ENCODE results near the gene MAP3K5.
"Not testable (repeated sequence)": the region's sequence is repeated elsewhere in the genome, so short reads cannot be mapped to it uniquely, and the experiment has no call there.

Gene MAP3K5

DNA sequence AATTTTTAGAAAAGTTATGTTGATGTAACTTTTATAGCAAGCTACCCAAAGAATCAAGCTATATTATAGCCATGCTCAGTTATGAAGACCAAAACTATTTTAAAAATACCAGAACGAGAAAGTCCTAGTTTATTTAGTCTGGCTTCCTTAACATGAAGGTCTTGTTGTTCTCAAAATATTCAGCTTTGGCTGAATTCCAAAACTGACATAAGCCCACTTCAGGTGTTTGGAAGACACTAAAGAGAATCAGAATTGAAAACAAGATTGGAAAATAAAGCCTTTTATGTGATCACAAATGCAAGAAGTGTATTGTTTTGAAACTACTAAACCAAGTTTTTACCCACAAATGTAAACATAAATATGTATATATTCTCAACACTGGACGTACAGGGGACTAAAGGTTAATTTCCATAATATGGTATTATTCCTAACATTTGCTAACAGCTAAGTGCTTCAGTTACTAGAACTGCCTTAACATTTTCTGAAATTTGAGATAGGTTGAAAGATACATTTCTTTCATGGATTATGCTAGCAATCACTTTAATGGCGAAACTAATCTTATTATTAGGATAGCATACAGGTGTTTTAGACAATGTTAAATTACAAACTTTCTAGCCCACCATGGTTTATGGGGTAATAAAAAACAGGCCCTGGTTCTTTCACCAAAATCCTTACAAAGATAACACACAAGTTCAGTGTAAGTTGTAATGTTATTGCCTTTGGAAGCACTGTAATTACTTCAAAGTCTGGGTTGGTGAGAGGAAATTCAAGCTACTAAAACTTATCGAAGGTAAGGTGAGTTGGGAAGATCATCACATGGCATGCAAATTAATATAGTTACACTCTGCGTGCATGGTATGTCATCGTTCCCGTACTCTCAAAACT lies 1.6 kb downstream of the MAP3K5 start:
- no peak for DNase-seq

DNA sequence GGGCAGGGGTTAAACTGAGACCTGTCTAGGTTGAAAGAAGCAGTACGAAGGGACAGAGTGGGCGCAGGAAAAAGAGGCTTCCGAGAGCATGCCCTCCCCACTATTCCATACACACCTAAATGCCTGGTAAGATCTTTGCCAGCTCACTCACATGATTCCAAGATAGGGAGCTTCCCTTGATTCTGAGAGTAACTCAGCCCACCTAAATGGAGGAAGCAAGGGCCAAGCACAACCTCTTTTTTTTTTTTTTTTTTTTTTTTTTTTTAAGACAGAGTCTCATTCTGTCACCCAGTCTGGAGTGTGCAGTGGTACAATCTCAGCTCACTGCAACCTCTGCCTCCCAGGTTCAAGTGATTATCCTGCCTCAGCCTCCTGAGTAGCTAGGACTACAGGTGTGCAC lies 2.8 kb downstream of the MAP3K5 start:
- not testable (repeated sequence) for DNase-seq

DNA sequence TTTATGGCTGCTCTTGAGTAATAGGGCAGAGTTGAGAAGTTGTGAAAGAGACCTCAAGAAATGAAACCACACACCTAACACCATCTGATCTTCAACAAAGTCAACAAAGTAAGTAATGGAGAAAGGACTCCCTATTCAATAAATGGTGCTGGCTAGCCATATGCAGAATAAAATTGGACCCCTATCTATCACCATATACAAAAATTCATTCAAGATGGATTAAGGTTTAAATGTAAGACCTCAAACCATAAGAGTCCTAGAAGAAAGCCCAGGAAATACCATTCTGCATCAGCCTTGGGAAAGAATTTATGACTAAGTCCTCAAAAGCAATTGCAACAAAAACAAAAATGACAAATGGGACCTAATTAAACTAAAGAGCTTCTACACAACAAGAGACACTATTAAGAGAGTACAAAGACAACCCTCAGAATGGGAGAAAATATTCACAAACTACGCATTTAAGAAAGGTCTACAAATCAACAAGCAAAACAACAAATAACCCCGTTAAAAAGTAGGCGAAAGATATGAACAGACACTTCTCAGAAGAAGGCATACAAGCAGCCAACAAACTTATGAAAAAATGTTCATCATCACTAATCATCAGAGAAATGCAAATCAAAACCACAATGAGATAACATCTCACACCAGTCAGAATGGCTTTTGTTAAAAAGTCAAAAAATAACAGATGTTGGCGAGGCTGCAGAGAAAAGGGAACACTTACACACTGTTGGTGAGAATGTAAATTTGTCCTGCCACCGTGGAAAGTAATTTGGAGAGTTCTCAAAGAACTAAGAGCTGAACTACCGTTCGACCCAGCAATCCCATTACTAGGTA lies 4.0 kb downstream of the MAP3K5 start:
- peak; percentile 2 for DNase-seq

DNA sequence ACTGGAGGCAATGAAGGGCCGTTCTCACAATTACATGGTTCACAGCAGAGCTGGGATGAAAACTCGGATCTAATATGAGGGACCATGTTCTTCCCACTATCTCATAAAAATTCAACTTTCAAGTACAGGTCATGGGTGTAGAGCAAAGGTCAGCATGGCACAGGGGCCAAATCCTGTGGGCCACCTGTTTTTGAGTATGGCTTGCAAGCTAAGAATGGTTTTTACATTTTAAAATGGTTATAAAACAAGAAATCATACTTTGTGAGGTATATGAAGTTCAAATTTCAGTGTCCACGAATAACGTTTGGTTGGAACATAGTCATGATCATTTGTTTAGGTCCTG lies 4.6 kb downstream of the MAP3K5 start:
- no peak for DNase-seq

DNA sequence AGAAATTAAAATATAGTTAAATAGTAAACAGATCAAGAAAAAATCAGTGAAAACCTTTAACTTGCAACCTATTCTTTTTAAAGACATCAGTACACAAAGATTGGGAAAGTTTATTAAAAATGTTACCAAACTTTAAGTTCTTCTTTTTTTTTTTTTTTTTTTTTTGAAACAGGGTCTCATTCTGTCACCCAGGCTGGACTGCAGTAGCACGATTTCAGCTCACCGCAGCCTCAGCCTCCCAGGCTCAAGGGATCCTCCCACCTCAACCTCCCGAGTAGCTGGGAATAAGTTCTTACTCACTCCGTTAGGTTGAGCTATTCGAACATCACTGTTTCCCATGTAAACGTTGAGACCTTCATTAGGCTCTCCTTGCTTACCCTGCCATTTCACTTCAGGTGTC lies 5.6 kb downstream of the MAP3K5 start:
- no peak for DNase-seq

DNA sequence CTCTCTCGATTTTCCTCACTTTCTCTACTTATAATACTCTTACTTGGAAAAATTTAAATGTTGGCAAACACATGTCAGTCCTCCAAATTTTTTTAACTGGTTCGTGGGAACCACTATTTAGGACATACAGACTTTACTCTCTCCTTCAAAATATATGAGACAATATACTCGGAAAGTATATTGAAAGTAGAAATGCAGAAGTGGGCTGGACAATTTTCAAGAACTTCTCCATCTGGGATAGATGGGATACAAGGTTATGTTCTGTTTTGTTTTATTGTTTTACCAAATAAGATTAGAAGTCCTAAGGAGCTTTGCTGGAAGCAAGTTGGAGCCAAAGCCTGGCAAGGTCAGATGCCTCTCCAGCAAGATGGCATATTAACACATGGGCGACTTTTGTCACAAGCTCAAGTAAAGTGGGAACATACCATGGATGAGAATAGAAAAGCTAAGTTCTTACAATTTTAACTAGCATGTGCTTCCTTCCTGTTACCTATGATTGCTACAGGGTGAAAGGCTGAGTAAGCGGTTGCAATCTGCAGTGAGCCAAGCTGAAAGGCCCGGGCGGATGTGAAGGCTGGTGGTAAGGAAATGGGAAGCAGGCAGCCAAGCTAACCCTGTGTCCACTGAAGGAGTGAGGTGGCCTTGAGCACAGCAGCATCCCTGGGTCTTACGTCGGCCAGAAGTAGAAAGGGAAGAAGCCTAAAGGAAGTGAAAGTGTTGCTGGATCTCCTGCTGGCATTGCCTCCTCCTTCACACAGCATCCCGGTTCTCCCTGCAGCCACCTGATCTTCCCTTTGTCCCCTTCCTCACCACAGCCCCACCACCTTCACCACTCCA lies 7.1 kb downstream of the MAP3K5 start:
- DNase-seq = no peak

DNA sequence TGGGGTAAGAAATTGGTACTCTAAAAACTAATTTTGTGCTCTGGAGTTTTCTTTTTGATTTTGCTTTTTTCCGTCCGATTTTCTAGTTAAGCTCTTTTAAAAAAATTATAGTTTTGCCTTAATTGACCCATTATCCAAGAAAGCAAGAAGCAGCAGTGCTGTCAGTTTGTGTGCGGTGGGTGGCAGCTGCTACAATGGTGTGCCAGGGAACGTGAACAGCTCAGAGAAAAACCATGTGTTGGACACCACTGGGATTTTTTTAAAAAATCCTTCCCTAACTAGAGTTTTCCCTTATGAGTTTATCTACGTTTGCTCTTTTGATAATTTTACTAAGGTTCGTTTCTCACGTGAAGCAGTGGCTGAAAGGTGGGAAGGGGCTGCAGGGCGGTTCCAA lies 8.0 kb downstream of the MAP3K5 start:
- DNase-seq = no peak

DNA sequence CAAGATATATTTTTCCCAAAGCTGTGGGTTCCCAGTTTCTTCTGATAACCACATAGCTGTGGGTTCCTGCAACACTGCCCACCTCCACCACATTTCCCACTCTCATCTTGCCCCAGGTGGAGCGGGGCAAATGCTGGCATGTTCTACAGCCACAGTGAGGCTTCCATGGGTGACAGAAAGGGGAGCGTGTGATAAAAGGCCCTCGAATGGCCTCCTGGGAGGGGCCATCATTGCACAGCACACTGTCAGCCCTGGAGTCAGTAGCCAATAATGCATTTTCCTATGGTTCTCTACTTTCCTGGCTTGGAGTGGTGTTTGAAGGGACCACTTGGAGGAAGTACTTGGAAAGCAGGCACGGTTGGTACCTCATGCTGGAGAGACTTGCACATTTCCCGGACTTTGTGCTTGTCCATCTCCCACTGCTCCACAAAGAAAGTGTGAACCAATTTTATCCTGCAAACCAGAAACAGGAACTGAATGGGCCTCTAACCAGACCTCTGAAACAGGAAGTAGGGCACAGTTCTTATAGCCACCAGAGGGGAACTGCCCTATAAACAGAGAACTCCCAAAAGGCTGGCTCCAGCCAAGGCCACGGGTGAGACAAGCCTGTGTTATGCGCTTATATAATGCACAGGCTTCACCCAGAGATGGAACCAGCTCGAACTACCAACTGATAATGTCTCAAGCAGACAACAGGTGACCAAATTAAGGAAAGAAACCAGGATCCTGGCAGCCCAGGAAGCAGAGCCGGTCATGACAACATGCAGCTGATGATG lies 8.6 kb downstream of the MAP3K5 start:
- no peak for DNase-seq

DNA sequence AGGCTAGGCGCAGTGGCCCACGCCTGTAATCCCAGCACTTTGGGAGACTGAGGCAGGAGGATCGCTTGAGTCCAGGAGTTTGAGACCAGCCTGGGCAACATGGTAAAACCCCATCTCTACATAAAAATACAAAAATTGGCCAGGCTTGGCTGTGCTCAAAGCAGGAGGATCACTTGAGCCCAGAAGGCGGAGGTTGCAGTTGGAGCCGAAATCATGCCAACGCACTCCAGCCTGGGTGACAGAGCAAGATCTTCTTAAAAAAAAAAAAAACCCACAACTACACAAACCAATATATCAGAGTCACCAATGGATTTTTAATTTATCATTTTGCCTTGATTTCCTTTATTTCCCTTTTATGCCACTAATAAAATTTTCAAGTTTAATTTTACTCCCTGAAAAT lies 9.3 kb downstream of the MAP3K5 start:
- DNase-seq = no peak

DNA sequence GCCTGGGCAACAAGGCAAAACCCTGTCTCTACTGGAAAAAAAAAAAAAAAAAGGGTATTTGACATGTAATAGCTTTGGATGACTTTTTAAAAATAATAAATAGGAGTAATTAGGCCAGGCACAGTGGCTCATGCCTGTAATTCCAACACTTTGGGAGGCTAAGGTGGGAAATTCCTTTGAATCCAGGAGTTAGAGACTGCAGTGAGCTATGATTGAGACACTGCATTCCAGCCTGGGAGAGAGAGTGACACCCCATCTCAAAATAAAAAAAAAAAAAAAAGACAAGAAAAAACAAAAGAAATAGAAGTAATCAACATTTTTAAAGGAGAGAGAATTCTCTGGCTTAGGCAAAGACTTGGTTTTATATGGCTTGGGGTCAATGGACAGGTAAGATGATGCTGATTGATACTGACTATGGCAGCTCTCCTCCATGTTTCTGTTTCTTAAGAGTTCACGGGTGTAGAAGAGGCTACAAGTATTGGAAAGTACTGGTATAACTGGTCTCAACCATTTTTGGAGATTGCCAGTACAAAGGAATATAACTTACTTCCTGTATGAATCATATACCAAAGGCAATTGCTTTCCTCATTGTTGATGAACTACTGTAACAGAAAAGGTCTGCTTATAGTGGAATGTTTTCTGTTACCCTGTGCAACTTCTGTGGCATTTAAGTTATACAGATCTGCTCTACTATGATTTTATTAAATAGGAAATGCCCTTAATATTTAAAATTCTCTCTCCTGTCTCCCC lies 10.1 kb downstream of the MAP3K5 start:
- no peak for DNase-seq

DNA sequence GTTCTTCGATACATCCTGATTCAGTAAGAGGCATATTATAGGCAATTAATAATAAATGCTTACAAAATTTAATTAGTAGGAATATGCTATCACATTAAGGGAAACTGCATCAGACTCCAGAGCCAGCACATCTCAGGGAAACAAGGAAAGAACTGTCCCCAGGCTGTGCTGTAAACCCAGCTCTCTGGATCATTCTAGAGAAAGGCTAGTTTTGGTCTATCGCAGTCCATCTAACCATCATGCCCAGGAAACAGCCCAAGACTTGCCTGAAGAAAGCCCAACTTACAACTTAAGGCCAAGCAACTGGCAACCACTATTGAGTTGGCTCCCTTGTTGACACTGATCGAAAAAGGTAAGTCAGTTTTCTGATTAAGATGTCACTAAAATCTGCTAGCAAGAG lies 11.3 kb downstream of the MAP3K5 start:
- no peak for DNase-seq

DNA sequence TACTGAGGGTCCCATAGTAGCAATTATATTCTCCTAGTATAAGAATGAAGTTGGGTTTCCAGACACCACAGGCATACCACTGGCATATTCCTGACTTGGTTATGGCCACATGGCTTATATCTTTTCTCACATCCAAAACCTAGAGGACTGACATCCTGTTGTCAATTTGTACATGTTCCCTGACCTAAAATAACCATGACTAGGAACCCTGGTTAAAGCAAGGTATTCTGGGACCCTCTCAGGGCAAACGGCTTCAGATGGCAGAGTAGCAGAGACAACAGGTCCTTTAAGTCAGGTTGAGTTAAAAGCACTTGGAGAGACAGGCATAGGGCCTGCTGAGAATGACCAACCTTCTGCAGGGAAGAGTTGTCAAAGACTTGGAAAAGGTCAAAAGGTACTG lies 12.6 kb downstream of the MAP3K5 start:
- no peak for DNase-seq

DNA sequence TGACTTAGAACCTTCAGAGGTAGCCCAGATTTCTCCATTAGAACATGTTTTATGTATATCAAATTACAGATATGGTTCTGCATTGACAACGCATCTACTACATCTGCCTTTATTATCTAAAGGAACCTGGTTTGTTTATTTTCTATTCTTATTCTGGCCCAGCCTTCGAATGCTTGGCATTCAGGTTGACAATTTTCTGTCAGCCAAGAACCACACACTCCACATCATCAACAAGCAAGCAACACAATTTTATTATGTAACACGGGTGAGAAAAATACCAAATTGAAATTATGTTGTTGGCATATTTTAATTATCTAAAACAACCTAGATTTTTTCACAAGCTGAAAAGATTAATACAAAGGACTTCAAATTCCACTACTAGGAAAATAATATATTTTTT lies 14.6 kb downstream of the MAP3K5 start:
- no peak for DNase-seq

DNA sequence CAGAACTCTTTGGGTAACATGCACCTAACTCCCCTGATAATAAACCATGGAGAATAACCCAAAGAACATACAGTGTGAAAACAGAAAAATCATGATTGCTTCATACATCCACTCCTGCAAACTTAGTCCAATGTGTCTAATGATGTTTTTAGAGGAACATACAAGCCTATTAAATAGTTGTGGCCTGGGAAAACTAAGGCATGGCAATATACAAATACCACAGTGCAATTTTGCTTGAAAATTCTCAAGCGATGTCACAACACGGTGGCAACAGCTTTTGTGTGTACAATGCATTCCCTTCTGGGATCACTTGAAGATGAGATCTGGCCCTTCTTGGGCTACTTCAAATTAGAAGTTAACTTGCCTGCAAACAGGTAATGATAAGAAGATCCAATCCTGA lies 16.7 kb downstream of the MAP3K5 start:
- DNase-seq = no peak

DNA sequence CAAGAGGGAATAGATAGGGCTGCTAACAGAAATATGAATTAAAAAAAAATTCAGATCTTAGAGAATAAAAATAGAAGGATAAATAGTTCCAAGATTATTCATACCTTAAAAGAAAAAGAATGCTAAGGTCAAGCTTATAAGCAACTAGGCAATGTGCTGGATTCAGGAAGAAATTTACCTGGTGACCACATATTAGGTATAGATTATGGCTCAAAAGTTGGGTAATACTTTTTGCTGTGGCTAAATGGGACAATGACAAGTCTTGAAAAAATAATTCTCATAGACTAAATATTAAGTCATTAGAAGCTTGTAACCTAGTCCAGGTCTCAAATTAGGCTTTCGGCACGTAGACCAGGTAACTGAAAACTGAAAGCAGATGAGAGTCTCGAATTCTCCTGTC lies 17.2 kb downstream of the MAP3K5 start:
- no peak for DNase-seq

DNA sequence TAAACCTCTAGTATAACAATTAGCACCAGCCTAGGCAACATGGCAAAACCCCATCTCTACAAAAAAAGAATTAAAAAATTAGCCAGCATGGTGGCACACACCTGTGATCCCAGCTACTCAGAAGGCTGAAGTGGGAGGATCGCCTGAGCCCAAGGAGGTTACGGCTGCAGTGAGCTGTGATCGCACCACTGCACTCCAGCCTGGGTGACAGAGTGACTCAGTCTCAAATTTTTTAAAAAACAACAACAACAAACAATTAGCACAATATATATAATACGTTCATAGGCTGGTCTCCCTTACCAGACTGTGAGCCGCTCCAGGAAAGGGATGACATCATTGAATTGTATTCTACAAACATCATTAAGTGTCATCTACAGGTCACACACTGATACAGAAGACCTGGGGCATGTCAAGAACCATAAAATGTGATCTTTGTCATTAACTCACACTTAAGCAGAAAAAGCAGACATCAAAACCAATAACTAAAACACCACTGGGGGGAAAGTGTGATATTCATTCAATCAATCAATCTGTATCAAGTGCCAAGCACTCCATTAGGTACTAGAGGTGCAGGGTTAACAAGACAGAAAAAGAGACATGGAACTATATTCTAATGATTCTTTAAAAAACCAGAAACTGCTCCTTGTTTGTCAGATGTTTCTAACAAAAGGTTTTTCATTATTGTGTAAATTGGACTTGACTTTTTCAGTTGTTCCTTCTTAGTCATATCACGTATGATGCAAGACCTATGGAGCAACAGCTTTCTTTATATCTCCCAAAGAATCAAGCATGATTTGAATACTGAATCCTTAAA lies 17.8 kb downstream of the MAP3K5 start:
- DNase-seq = peak; percentile 10

DNA sequence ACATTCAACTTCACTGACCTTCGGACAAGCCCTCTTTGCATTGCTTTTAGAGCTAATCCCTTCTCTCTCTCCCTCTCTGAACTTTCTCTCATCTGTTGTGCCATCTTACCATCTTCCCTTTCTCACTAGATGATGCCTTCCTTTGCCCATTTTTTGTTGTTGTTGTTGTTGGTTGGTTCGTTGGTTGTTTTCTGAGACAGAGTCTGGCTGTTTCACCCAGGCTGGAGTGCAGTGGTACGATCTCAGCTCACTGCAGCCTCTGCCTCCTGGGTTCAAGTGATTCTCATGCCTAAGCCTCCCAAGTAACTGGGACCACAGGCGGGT lies 18.8 kb downstream of the MAP3K5 start:
- no peak for DNase-seq

DNA sequence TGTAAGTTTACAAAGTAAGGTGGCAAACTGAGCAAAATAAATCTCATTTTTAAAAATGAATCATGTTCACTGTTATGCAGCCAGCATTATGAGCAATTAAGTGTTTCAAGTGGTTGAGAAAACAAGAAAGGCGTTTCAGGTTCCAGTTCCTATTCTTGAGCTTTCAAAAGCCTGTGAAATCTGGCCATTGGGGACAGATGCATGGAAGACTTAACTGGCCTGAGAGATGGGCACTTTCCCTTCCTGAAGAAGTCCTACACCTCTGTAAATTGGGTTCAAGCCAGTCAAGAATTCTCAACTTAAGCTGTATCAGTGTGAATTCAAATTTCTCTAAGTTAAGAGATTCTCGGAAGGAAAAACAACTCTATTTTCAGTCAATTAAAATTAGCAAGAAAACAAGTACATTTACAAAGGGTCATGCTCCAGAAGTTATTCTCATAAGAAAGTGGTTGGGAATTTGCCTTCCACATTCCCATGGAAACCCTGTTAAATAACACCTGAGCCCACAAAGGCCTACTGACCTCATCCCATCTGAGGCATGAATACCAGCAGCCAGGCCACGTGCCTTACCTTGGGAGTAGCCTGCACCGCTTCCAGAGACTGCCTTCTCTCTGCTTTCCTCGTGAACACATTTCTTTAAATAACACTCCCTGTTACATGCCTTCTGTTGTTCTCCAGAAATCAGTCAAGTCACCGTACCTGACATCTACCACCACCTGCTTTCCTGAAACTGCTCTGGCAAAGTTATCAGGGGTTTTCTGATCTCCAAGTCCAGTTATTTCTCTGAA lies 19.4 kb downstream of the MAP3K5 start:
- DNase-seq = no peak

DNA sequence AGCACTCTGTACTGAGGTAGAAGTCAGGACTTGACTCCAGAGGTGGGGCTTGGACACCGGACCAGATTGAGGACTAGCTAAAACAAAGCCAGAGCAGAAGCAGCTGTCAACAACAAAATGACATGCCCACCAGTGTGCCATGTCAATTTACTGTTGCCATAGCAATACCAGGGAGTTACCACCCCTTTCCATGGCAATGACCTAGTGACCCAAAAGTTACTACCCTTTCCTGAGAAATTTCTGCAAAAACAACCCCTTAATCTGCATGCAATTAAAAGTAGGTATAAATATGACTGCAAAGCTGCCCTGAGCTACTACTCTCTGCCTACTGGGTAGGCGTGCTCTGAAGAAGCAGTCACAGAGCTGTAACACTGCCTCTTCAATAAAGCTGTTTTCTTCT lies 21.0 kb downstream of the MAP3K5 start:
- DNase-seq = no peak

DNA sequence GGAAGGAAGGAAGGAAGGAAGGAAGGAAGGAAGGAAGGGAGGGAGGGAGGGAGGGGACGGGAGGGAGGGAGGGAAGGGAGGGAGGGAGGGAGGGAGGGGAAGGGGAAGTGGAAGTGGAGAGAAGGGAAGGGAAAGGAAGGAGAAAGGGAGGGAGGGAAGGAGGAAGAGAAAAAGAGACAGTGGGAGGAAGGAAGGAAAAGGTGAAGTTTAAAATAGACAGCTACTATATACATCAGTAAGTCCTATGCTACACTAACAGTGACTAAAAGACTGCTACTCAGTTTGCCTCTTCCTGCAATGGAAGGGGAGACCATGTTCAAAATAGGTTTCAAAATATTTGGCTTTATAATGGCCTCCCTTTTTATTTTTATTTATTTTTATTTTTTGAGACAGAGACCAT lies 22.5 kb downstream of the MAP3K5 start:
- DNase-seq = no peak
